H1 (cell line): ENCODE data around the gene KCNA2. TPM values are rescaled to one million over a fixed set of nuclear protein-coding genes. Genes with fewer than 3 reads are reported as not detected.

Experiments
- CHD7 ChIP-seq: fragments of 300-600 bp; sonication (generic); IDR thresholded peaks from 2 replicates; pipeline ENCODE4 v1.7.1; 2012; ENCODE audit warnings: low read length, moderate library complexity, mild to moderate bottlenecking, inconsistent platforms; ENCODE audit not compliant: insufficient replicate concordance
- RXRA ChIP-seq: IDR thresholded peaks from 2 replicates; pipeline ENCODE4 v1.6.1; 2011; ENCODE audit warnings: low read depth, mild to moderate bottlenecking, low read length, moderate library complexity; ENCODE audit not compliant: insufficient read depth
- SIN3A ChIP-seq, 2 experiments: IDR thresholded peaks in 1 of 2; conservative IDR thresholded peaks in 1 of 2; 2 replicates each; pipeline ENCODE4 v1.6.1; 2011 to 2012; ENCODE audit warnings: low read length in 2 of 2, improper control_type of control experiment in 1 of 2, low read depth in 1 of 2, mild to moderate bottlenecking in 1 of 2
- YY1 ChIP-seq: IDR thresholded peaks from 2 replicates; pipeline ENCODE4 v1.6.1; 2011; ENCODE audit warnings: low read depth, mild to moderate bottlenecking, low read length
- ZNF274 ChIP-seq: IDR thresholded peaks from 2 replicates; pipeline ENCODE4 v1.7.0; 2012; ENCODE audit warnings: low read length, borderline replicate concordance; ENCODE audit errors: extremely low read depth
- polyA plus RNA-seq, 7 experiments: library from polyadenylated mRNA; depleted of rRNA in 3 of 7; stranded (reverse) in 5 of 7; unstranded in 2 of 7; fragments of >200 nt in 5 of 7; fragments of 200-250 nt in 2 of 7; gene quantifications; 1 replicate in 5 of 7; 2 replicates in 1 of 7; 4 replicates in 1 of 7; pipeline versions ENCODE4 v1.2.1 to v1.2.3, GENCODE V29; 2011 to 2013; ENCODE audit warnings: missing spikeins in 2 of 7, mixed read lengths in 2 of 7
- total RNA-seq: library from RNA; stranded (reverse); fragmentation: NEBNext Ultra II Directional; extraction: Animal tissue kit (Norgen Biotek cat#: 25700); gene quantifications from 2 replicates; pipeline ENCODE4 v1.2.1, GENCODE V29; 2021

KCNA2 gene
- total and polyA plus RNA-seq, 2 of the 8 experiments (the other 6 are each of a cell fraction or from before 2014, with no cell fraction given): 0.26 to 0.78 TPM

- TF ChIP-seq YY1: no peak
- TF ChIP-seq RXRA: no peak
- no peak for TF ChIP-seq CHD7
- TF ChIP-seq SIN3A (conservative IDR thresholded peaks at IDR 0.05 in 1 of 2, IDR thresholded peaks at IDR 0.05 in 1 of 2; ENCODE audit: low read depth in 1 of 2, low read length in 2 of 2): no peak
- TF ChIP-seq ZNF274: no peak
Observed at GRCh38 chr1:110547017-110547416, 59.1 kb downstream of the KCNA2 start (continued).
